ENCODE data around the gene XG.
"Not testable (repeated sequence)": the region's sequence is repeated elsewhere in the genome, so short reads cannot be mapped to it uniquely, and the experiment has no call there.

Gene XG

GRCh38 chrX:2769615-2770014, 17.8 kb downstream of the XG start:
- no peak for DNase-seq
- intact Hi-C loops (cut with DNase I), result no loop called here

- intact Hi-C loops (cut with DNase I); DNase-seq: not testable (repeated sequence)
Measured at GRCh38 chrX:2773166-2774055, 21.6 kb downstream of the XG start.

GRCh38 chrX:2774057-2774456, 22.2 kb downstream of the XG start:
- intact Hi-C loops (cut with DNase I), result no loop called here
- no peak for DNase-seq

GRCh38 chrX:2774776-2775175, 22.9 kb downstream of the XG start:
- no peak for DNase-seq
- intact Hi-C loops (cut with DNase I), result no loop called here

GRCh38 chrX:2780472-2781225, 28.8 kb downstream of the XG start:
- DNase-seq; intact Hi-C loops (cut with DNase I): not testable (repeated sequence)

GRCh38 chrX:2781226-2781571, 29.4 kb downstream of the XG start:
- intact Hi-C loops (cut with DNase I), result no loop called here
- DNase-seq, result no peak

- DNase-seq, result no peak
- intact Hi-C loops (cut with DNase I), result no loop called here
Measured at GRCh38 chrX:2781698-2782097, 29.9 kb downstream of the XG start.

GRCh38 chrX:2782171-2782570, 30.3 kb downstream of the XG start:
- intact Hi-C loops (cut with DNase I), result no loop called here
- DNase-seq, result no peak

- intact Hi-C loops (cut with DNase I), result no loop called here
- DNase-seq, result no peak
Measured at GRCh38 chrX:2782778-2783177, 30.9 kb downstream of the XG start.

- intact Hi-C loops (cut with DNase I), result no loop called here
- no peak for DNase-seq
Measured at GRCh38 chrX:2784026-2784425, 32.2 kb downstream of the XG start.

GRCh38 chrX:2785538-2785937, 33.7 kb downstream of the XG start:
- intact Hi-C loops (cut with DNase I), result no loop called here
- no peak for DNase-seq

- no peak for DNase-seq
- intact Hi-C loops (cut with DNase I), result no loop called here
Measured at GRCh38 chrX:2788980-2789379, 37.1 kb downstream of the XG start.

- intact Hi-C loops (cut with DNase I), result no loop called here
- no peak for DNase-seq
Measured at GRCh38 chrX:2789569-2789968, 37.7 kb downstream of the XG start.

- no peak for DNase-seq
- intact Hi-C loops (cut with DNase I), result no loop called here
Measured at GRCh38 chrX:2793752-2794151, 41.9 kb downstream of the XG start.

- DNase-seq, result no peak
- intact Hi-C loops (cut with DNase I), result no loop called here
Measured at GRCh38 chrX:2794336-2794735, 42.5 kb downstream of the XG start.

GRCh38 chrX:2796808-2797207, 45.0 kb downstream of the XG start:
- intact Hi-C loops (cut with DNase I); DNase-seq: not testable (repeated sequence)

- intact Hi-C loops (cut with DNase I), result no loop called here
- no peak for DNase-seq
Measured at GRCh38 chrX:2799369-2799768, 47.5 kb downstream of the XG start.

GRCh38 chrX:2799980-2800379, 48.1 kb downstream of the XG start:
- intact Hi-C loops (cut with DNase I); DNase-seq: not testable (repeated sequence)

GRCh38 chrX:2801223-2801622, 49.4 kb downstream of the XG start:
- intact Hi-C loops (cut with DNase I), result no loop called here
- no peak for DNase-seq

GRCh38 chrX:2802376-2803090, 50.7 kb downstream of the XG start:
- intact Hi-C loops (cut with DNase I); DNase-seq: not testable (repeated sequence)
